Endothelial cell of umbilical vein (primary cell): ENCODE data around the gene ZDHHC16. TPM values are rescaled to one million over a fixed set of nuclear protein-coding genes. Genes with fewer than 3 reads are reported as not detected.

Experiments used
- BruUV-seq: library from RNA; stranded (reverse); fragments of 400-500 nt; replicated peaks from 2 replicates; lab custom pipeline; 2021; lab: Mats Ljungman, UMichigan
- CTCF ChIA-PET: fragments of 300-600, 350-600 bp; sonication (Branson Sonifier 250); formaldehyde crosslinking; loops from one replicate; lab custom pipeline; 2021; ENCODE audit warnings: antibody characterized with exemption, inconsistent platforms; lab: Charles Lee
- POLR2A ChIA-PET: fragments of 300-600, 350-600 bp; sonication (Branson Sonifier 250); formaldehyde crosslinking; loops from one replicate; lab custom pipeline; 2021; ENCODE audit warnings: antibody characterized with exemption, inconsistent platforms; lab: Charles Lee
- DNase-seq: peaks from one replicate; pipeline ENCODE4 v3.0.0-alpha.2; 2011; ENCODE audit warnings: low read depth, low spot score
- FAIRE-seq: peaks from 2 replicates; lab custom pipeline; 2011; peaks lifted over from hg19 to GRCh38; lab: Jason Lieb, UNC
- H2AFZ ChIP-seq: 2 replicates; pipeline ENCODE4 v1.6.0; 2012; ENCODE audit warnings: low read depth, low read length, control low read depth, inconsistent platforms
- H3K27ac ChIP-seq: 2 replicates; pipeline ENCODE4 v1.5.1; 2011; ENCODE audit warnings: low read depth, mild to moderate bottlenecking, control low read depth, low read length, moderate library complexity; ENCODE audit not compliant: insufficient read depth
- H3K27me3 ChIP-seq, 2 experiments: 2 replicates each; pipeline versions ENCODE4 v1.6.0 to v1.6.1; 2011; ENCODE audit warnings: low read length in 2 of 2, mixed read lengths in 1 of 2; ENCODE audit not compliant: control insufficient read depth in 2 of 2, insufficient read depth in 2 of 2
- H3K36me3 ChIP-seq, 2 experiments: 2 replicates in 1 of 2; 3 replicates in 1 of 2; pipeline ENCODE4 v1.5.1; 2011; ENCODE audit warnings: low read length in 2 of 2, mild to moderate bottlenecking in 1 of 2, moderate library complexity in 1 of 2; ENCODE audit not compliant: control insufficient read depth in 2 of 2, insufficient read depth in 2 of 2; ENCODE audit errors: extremely low read depth in 1 of 2
- H3K4me1 ChIP-seq: 3 replicates; pipeline ENCODE4 v1.5.1; 2011; ENCODE audit warnings: mild to moderate bottlenecking, low read length; ENCODE audit not compliant: control insufficient read depth, insufficient read depth; ENCODE audit errors: extremely low read depth
- H3K4me2 ChIP-seq: 2 replicates; pipeline ENCODE4 v1.6.1; 2011; ENCODE audit warnings: low read length, control low read depth, mixed read lengths; ENCODE audit not compliant: insufficient read depth
- H3K4me3 ChIP-seq, 3 experiments: fragments of 200-600 bp in 1 of 3; sonication (generic), shearing (Covaris generic) in 1 of 3; replicated peaks in 1 of 3; 2 replicates each; pipeline ENCODE4 v1.5.1; 2011 to 2016; ENCODE audit warnings: control low read depth in 3 of 3, low read length in 3 of 3, mild to moderate bottlenecking in 2 of 3, inconsistent platforms in 1 of 3, low read depth in 1 of 3, moderate library complexity in 1 of 3; ENCODE audit not compliant: insufficient read depth in 1 of 3
- H3K79me2 ChIP-seq: 2 replicates; pipeline ENCODE4 v1.6.0; 2012; ENCODE audit warnings: low read length, inconsistent platforms; ENCODE audit not compliant: control insufficient read depth, insufficient read depth
- H3K9ac ChIP-seq: replicated peaks from 2 replicates; pipeline ENCODE3; 2011; ENCODE audit warnings: low read length, control low read depth; ENCODE audit not compliant: insufficient read depth; ENCODE audit errors: extremely low read depth
- H3K9me1 ChIP-seq: replicated peaks from 3 replicates; pipeline ENCODE4 v1.6.0; 2011; ENCODE audit warnings: mild to moderate bottlenecking, low read length; ENCODE audit not compliant: control insufficient read depth, insufficient read depth; ENCODE audit errors: extremely low read depth
- H3K9me3 ChIP-seq: replicated peaks from 2 replicates; pipeline ENCODE4 v1.5.1; 2012; ENCODE audit warnings: low read length, inconsistent platforms; ENCODE audit not compliant: control insufficient read depth, insufficient read depth
- H4K20me1 ChIP-seq: replicated peaks from 2 replicates; pipeline ENCODE3; 2011; ENCODE audit warnings: mild to moderate bottlenecking, low read length; ENCODE audit not compliant: control insufficient read depth, insufficient read depth; ENCODE audit errors: extremely low read depth
- CTCF ChIP-seq, 2 donors: IDR thresholded peaks; 1 replicate in 1 of 2; 2 replicates in 1 of 2; pipeline ENCODE4 v1.5.1; 2011; ENCODE audit warnings: low read length in 2 of 2, mild to moderate bottlenecking in 2 of 2, moderate library complexity in 2 of 2, control low read depth in 1 of 2, inconsistent platforms in 1 of 2, low read depth in 1 of 2; ENCODE audit not compliant: insufficient read depth in 1 of 2; ENCODE audit errors: extremely low read depth in 1 of 2
- EZH2 ChIP-seq: IDR thresholded peaks from 2 replicates; pipeline ENCODE4 v1.6.1; 2012; ENCODE audit warnings: borderline replicate concordance, low read depth, mild to moderate bottlenecking, moderate library complexity, low read length, inconsistent platforms; ENCODE audit not compliant: severe bottlenecking
- FOS ChIP-seq: IDR thresholded peaks from 2 replicates; pipeline ENCODE4 v1.6.1; 2011; ENCODE audit warnings: mild to moderate bottlenecking, low read length, moderate library complexity, borderline replicate concordance; ENCODE audit not compliant: insufficient read depth
- GATA2 ChIP-seq: IDR thresholded peaks from 2 replicates; pipeline ENCODE4 v1.7.0; 2011; ENCODE audit warnings: low read depth, mild to moderate bottlenecking, moderate library complexity, mixed read lengths, low read length; ENCODE audit not compliant: insufficient read length, insufficient read depth
- JUN ChIP-seq: IDR thresholded peaks from 2 replicates; pipeline ENCODE4 v1.6.1; 2011; ENCODE audit warnings: borderline replicate concordance, low read depth; ENCODE audit not compliant: insufficient read length, insufficient read depth
- MAX ChIP-seq: IDR thresholded peaks from 2 replicates; pipeline ENCODE4 v1.6.1; 2011; ENCODE audit not compliant: insufficient read depth, insufficient read length
- MYC ChIP-seq: IDR thresholded peaks from one replicate; pipeline ENCODE4 v1.6.1; 2011; ENCODE audit warnings: mild to moderate bottlenecking, low read depth, low read length
- POLR2A ChIP-seq: IDR thresholded peaks from 2 replicates; pipeline ENCODE4 v1.6.1; 2012; ENCODE audit warnings: low read depth, mild to moderate bottlenecking, control low read depth, low read length
- POLR2AphosphoS5 ChIP-seq: IDR thresholded peaks from 2 replicates; pipeline ENCODE4 v1.6.1; 2012; ENCODE audit warnings: low read depth, mild to moderate bottlenecking, control low read depth, low read length, moderate library complexity; ENCODE audit not compliant: insufficient read depth
- dilution Hi-C: fragments of 300-500 bp; cut with MboI; formaldehyde crosslinking; loops from one replicate; pipeline ENCODE4 v1.15.0; 2019; ENCODE audit warnings: low sequenced_read_pairs; ENCODE audit not compliant: extremely low pct_ligation_motif_present
- intact Hi-C: fragments of 100-400 bp; cut with micrococcal nuclease; formaldehyde crosslinking; loops from one replicate; pipeline ENCODE4 v1.10.0; 2022
- polyA plus RNA-seq, 4 experiments: library from polyadenylated mRNA; depleted of rRNA in 3 of 4; stranded (reverse) in 3 of 4; unstranded in 1 of 4; fragments of >200 nt; gene quantifications; 2 replicates each; pipeline versions ENCODE4 v1.2.1 to v1.2.3, GENCODE V29; 2011 to 2012; ENCODE audit warnings: missing spikeins in 1 of 4
- total RNA-seq: library from RNA; stranded (reverse); gene quantifications from 2 replicates; pipeline ENCODE4 v1.2.3, GENCODE V29; 2021

The ZDHHC16 gene
- total and polyA plus RNA-seq, 2 donors (not counting 3 experiments of a cell fraction or from before 2014, with no cell fraction given), result 52.0 to 125 TPM

GRCh38 chr10:97462309-97462708 is 16.3 kb downstream of the ZDHHC16 start:
- Histone ChIP-seq H3K4me1 (peaks cover 3% of the 10 kb centered on the region), H3K27me3 (no peaks in the 10 kb centered on the region), H3K9ac (no peak overlapping the region), H3K9me3 (no peaks in the 10 kb centered on the region), H3K9me1 (no peaks in the 10 kb centered on the region), H4K20me1 (no peaks in the 10 kb centered on the region), H3K4me2 (no peak overlapping the region), H3K4me3 (no peak overlapping the region), H3K27ac (no peak overlapping the region), H3K36me3 (peaks cover 45 to 70% of the 10 kb centered on the region in 2 experiments), H3K79me2 (no peaks in the 10 kb centered on the region), H2AFZ (no peak overlapping the region)
- CTCF ChIA-PET, result interaction anchor here (1.2 to 2.6 kb wide), 6 partner anchors 11 to 150 kb away, joined by 3 to 14 read pairs (median 6); partner anchors contain the start of gene ANKRD2
- TF ChIP-seq POLR2AphosphoS5 (no peak), EZH2 (no peak)
- no TSS peak for BruUV-seq
- no peak for DNase-seq
- FAIRE-seq, result no peak
- dilution Hi-C loops (no loop called here), intact Hi-C loops (loop anchor here (2.0 kb wide), 1 partner anchor 80 kb away; no protein-coding TSS in a partner anchor)
- POLR2A ChIA-PET, result interaction anchor here (1.1 kb wide), 1 partner anchor 91 kb away, joined by 5 read pairs; no protein-coding TSS in a partner anchor

GRCh38 chr10:97463363-97464132 is 17.6 kb downstream of the ZDHHC16 start:
- BruUV-seq, result no TSS peak
- Histone ChIP-seq H3K4me3 (no peak overlapping the region), H3K9me3 (no peaks in the 10 kb centered on the region), H3K27ac (no peak overlapping the region), H3K9me1 (no peaks in the 10 kb centered on the region), H3K9ac (no peak overlapping the region), H3K79me2 (no peaks in the 10 kb centered on the region), H2AFZ (no peak overlapping the region), H3K4me2 (no peak overlapping the region), H3K27me3 (no peaks in the 10 kb centered on the region), H3K36me3 (peaks cover 47 to 68% of the 10 kb centered on the region in 2 experiments), H4K20me1 (no peaks in the 10 kb centered on the region), H3K4me1 (peaks cover 3% of the 10 kb centered on the region)
- CTCF ChIA-PET, result interaction anchor here (0.9 to 5.8 kb wide), 12 partner anchors 9 to 149 kb away, joined by 3 to 61 read pairs (median 4); partner anchors contain the start of genes ANKRD2 and UBTD1
- POLR2A ChIA-PET, result no interaction called here
- intact Hi-C loops (loop anchor here (1.0 to 2.0 kb wide), 3 partner anchors 79 to 149 kb away; no protein-coding TSS in a partner anchor), dilution Hi-C loops (no loop called here)
- FAIRE-seq, result peak; percentile 95
- peak; percentile 68 for DNase-seq
- TF ChIP-seq MYC, result no peak
- TF ChIP-seq POLR2A, result no peak
- no peak for TF ChIP-seq MAX
- peak; percentile 10 for TF ChIP-seq POLR2AphosphoS5
- peak; percentile 75 to 76 for TF ChIP-seq CTCF (IDR thresholded peaks at IDR 0.05; ENCODE audit: extremely low read depth in 1 of 2, insufficient read depth in 1 of 2, low read depth in 1 of 2, low read length in 2 of 2)
- TF ChIP-seq FOS, result no peak
- TF ChIP-seq GATA2, result no peak
- no peak for TF ChIP-seq JUN
- no peak for TF ChIP-seq EZH2
